ENCODE results near the gene B3GLCT. TPM values are rescaled to one million over a fixed set of nuclear protein-coding genes. Genes with fewer than 3 reads are reported as not detected.

Gene B3GLCT
- total and polyA plus RNA-seq, 10 of the 15 experiments (the other 5 are each of a cell fraction or from before 2014, with no cell fraction given) = 0.07 to 0.89 (median 0.25) TPM

DNA sequence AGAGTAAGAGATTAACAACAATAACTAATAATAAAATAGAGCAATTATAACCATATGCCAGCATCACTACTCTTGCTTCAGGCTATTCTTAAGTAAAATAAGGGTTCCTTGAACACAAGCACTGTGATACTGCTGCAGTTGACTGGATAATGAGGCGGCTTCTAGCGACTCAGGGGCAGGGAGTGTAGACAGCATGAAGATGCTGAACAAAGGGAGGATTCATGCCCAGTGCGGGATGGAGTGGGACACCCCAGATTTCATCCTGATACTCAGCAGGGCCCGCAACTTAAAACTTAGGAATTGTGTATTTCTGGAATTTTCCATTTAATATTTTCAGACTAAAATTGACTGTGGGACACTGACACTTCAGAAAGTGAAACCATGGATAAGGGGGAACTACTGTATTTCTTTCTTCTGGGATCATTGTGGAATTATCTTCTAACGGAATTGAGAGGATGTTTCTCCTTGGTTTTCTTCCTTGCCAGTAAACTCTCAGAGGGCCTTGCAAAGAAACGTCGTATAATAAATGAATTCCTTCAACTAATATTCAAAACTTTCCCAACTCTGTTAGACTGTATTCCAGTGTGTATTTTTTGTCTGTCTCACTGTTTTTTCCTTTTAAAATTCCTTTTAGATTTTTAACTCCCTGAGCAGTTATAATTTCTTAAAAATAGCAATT lies 127.5 kb downstream of the B3GLCT start (continued):
- TF ChIP-seq, protein P1, sequence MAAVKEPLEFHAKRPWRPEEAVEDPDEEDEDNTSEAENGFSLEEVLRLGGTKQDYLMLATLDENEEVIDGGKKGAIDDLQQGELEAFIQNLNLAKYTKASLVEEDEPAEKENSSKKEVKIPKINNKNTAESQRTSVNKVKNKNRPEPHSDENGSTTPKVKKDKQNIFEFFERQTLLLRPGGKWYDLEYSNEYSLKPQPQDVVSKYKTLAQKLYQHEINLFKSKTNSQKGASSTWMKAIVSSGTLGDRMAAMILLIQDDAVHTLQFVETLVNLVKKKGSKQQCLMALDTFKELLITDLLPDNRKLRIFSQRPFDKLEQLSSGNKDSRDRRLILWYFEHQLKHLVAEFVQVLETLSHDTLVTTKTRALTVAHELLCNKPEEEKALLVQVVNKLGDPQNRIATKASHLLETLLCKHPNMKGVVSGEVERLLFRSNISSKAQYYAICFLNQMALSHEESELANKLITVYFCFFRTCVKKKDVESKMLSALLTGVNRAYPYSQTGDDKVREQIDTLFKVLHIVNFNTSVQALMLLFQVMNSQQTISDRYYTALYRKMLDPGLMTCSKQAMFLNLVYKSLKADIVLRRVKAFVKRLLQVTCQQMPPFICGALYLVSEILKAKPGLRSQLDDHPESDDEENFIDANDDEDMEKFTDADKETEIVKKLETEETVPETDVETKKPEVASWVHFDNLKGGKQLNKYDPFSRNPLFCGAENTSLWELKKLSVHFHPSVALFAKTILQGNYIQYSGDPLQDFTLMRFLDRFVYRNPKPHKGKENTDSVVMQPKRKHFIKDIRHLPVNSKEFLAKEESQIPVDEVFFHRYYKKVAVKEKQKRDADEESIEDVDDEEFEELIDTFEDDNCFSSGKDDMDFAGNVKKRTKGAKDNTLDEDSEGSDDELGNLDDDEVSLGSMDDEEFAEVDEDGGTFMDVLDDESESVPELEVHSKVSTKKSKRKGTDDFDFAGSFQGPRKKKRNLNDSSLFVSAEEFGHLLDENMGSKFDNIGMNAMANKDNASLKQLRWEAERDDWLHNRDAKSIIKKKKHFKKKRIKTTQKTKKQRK (IDR thresholded peaks at IDR 0.05; ENCODE audit: low read depth, low read length) = no peak
- TF ChIP-seq ATF7 (IDR thresholded peaks at IDR 0.05; ENCODE audit: low read depth) = no peak
- no peak for TF ChIP-seq NFXL1 (IDR thresholded peaks at IDR 0.05; ENCODE audit: borderline replicate concordance)
- TF ChIP-seq, protein P2, sequence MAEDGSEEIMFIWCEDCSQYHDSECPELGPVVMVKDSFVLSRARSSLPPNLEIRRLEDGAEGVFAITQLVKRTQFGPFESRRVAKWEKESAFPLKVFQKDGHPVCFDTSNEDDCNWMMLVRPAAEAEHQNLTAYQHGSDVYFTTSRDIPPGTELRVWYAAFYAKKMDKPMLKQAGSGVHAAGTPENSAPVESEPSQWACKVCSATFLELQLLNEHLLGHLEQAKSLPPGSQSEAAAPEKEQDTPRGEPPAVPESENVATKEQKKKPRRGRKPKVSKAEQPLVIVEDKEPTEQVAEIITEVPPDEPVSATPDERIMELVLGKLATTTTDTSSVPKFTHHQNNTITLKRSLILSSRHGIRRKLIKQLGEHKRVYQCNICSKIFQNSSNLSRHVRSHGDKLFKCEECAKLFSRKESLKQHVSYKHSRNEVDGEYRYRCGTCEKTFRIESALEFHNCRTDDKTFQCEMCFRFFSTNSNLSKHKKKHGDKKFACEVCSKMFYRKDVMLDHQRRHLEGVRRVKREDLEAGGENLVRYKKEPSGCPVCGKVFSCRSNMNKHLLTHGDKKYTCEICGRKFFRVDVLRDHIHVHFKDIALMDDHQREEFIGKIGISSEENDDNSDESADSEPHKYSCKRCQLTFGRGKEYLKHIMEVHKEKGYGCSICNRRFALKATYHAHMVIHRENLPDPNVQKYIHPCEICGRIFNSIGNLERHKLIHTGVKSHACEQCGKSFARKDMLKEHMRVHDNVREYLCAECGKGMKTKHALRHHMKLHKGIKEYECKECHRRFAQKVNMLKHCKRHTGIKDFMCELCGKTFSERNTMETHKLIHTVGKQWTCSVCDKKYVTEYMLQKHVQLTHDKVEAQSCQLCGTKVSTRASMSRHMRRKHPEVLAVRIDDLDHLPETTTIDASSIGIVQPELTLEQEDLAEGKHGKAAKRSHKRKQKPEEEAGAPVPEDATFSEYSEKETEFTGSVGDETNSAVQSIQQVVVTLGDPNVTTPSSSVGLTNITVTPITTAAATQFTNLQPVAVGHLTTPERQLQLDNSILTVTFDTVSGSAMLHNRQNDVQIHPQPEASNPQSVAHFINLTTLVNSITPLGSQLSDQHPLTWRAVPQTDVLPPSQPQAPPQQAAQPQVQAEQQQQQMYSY (CRISPR knock-in tag; IDR thresholded peaks at IDR 0.05) = no peak
